CD4-positive, alpha-beta T cell treated with Interleukin-4 for 4 hours (primary cell): ENCODE results near the gene CSNK1E.
A peak's percentile ranks its signal among the peaks of the same experiment; 100 is the strongest.

Experiments
- DNase-seq: peaks from one replicate; pipeline ENCODE4 v3.0.0-alpha.2; 2020

CSNK1E gene

GRCh38 chr22:38273135-38273826 lies 44.0 kb downstream of the CSNK1E start:
- DNase-seq = no peak

GRCh38 chr22:38272373-38273134 lies 44.7 kb downstream of the CSNK1E start, which contains the start of gene TMEM184B:
Gene TMEM184B (minus strand): TSS chr22:38273010. CDS start chr22:38247961, 25,049 bp downstream.
- peak; percentile 68 for DNase-seq

GRCh38 chr22:38271927-38272372 lies 45.3 kb downstream of the CSNK1E start:
- DNase-seq = no peak

GRCh38 chr22:38271101-38271500 lies 46.1 kb downstream of the CSNK1E start:
- no peak for DNase-seq

GRCh38 chr22:38270091-38270992 lies 46.9 kb downstream of the CSNK1E start:
- DNase-seq = no peak

GRCh38 chr22:38269466-38269865 lies 47.8 kb downstream of the CSNK1E start:
- DNase-seq = no peak

- DNase-seq = peak; percentile 58
Observed at GRCh38 chr22:38267086-38267485, 50.1 kb downstream of the CSNK1E start.

GRCh38 chr22:38266120-38266519 lies 51.1 kb downstream of the CSNK1E start:
- no peak for DNase-seq

GRCh38 chr22:38264322-38264843 lies 52.9 kb downstream of the CSNK1E start:
- no peak for DNase-seq

- DNase-seq = peak; percentile 25
Observed at GRCh38 chr22:38262051-38262795, 55.0 kb downstream of the CSNK1E start.

- DNase-seq = no peak
Observed at GRCh38 chr22:38260761-38261681, 56.2 kb downstream of the CSNK1E start.

GRCh38 chr22:38259370-38259769 lies 57.9 kb downstream of the CSNK1E start:
- no peak for DNase-seq

- no peak for DNase-seq
Observed at GRCh38 chr22:38258895-38259294, 58.3 kb downstream of the CSNK1E start.

GRCh38 chr22:38257650-38258250 lies 59.5 kb downstream of the CSNK1E start:
- no peak for DNase-seq

GRCh38 chr22:38257181-38257580 lies 60.1 kb downstream of the CSNK1E start:
- DNase-seq = no peak

- no peak for DNase-seq
Observed at GRCh38 chr22:38255697-38256096, 61.5 kb downstream of the CSNK1E start.

- DNase-seq = no peak
Observed at GRCh38 chr22:38251341-38251692, 65.9 kb downstream of the CSNK1E start.

GRCh38 chr22:38250643-38251340 lies 66.4 kb downstream of the CSNK1E start:
- DNase-seq = no peak

- no peak for DNase-seq
Observed at GRCh38 chr22:38249803-38250642, 67.2 kb downstream of the CSNK1E start.
